Activated CD8-positive, alpha-beta memory T cell treated with anti-CD3 and anti-CD28 coated beads for 48 hours (primary cell): ENCODE results near the gene CERS2.

Experiments used
- DNase-seq, 3 experiments: peaks; one replicate each; pipeline ENCODE4 v3.0.0-alpha.2; 2020; ENCODE audit warnings: low read depth in 2 of 3, low spot score in 2 of 3

Gene CERS2

GRCh38 chr1:150997949-150998348 is 23.3 kb upstream of the CERS2 start:
- DNase-seq: no peak

GRCh38 chr1:150997126-150997872 is 22.7 kb upstream of the CERS2 start:
- DNase-seq: no peak

DNA sequence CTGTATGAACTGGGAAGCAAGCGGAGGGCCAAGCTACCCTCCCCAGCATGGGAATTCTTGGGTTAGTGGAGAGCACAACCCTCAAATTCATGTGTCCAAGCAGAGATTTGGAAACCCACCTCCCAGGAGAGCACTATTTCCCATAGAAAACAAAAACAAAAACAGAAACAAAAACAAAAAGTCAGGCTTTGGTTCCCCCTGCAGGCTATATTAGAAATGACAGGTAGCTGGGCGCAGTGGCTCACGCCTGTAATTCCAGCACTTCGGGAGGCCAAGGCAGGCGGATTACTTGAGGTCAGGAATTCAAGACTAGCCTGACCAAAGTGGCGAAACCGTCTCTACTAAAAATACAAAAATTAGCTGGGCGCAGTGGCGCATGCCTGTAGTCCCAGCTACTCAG is 21.3 kb upstream of the CERS2 start:
- DNase-seq: no peak

GRCh38 chr1:150995460-150995859 is 20.8 kb upstream of the CERS2 start:
- no peak for DNase-seq

GRCh38 chr1:150994248-150994647 is 19.6 kb upstream of the CERS2 start:
- no peak for DNase-seq

- no peak for DNase-seq
These were observed 18.0 kb upstream of the CERS2 start for GRCh38 chr1:150992626-150993025.

GRCh38 chr1:150987924-150988323 is 13.3 kb upstream of the CERS2 start:
- no peak for DNase-seq

DNA sequence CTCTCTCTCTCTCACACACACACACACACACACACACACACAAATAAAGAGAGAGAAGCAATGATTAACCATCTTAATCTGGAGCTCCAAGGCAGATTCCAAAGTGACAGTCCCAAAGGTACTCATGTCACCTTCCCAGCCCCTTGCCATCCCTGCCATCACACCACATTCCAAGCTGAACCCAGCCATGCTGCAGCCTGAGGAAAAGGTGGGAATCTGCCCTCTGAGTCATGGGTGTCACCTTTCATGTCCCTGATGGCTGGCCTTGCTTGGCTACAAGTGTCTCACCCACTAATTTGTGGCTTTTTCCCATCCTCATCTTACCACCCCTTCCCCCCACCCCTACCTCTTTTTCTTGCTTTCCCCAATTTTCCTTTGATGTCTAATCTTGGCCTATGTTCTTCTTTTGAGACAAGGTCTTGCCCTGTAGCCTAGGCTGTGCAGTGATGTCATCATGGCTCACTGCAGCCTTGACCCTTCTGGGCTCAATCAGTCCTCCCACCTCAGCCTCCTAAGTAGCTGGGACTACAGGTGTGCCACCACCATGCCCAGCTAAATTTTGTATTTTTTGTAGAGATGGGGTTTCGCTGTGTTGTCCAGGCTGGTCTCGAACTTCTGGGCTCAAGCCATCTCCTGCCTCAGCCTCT is 10.7 kb upstream of the CERS2 start:
- DNase-seq: no peak

- no peak for DNase-seq
These were observed 7.4 kb upstream of the CERS2 start, which contains the start of gene ANXA9 for GRCh38 chr1:150981805-150982712. Gene ANXA9, plus strand, starts transcription at chr1:150982292. Its CDS starts 814 bp downstream, at chr1:150983106.

- no peak for DNase-seq
These were observed 6.7 kb upstream of the CERS2 start for GRCh38 chr1:150981177-150981804.

DNA sequence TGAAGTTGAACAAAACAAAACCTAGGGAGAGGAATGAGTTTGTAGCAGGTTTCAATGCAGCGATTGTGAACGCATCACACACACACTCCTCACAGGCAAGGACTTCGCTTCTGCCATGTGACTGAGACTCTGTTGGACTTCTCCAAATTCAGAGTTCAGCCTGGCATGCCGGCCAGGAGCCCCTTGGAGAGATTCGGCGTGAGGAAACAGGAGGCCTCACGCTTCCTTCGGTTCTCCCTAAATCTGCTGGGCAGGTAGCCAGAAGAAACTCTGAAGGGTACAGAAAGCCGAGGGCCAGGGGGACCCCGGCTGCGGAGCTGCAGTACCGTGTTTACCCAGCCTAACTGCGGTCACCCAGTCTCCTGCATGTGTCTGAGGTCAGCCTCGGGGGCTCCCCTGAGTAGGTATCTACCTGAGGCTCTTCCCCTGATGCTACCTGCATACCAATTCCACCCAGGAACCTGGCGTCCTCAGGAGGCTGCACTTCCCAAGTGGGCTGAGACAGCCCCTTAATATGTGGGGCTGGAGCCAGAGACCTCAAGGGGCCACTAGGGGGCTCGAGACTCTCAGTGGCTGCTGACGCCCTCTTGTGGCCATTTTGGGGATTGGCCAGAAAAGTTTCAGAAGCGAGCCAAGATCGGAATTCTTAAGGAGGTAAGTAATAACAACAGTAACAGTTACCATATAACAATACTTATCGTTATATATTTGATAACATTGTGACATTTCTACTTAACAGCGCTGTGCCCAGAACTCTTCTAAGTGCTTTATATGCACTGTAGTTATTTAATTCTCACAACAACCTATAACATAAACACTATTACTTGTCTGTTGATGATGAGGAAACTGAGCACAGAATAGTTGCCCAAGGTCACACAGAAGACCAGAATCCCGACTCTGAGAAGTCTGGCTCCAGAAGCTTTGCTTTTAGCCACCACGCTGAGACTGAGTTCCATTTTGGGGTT is 4.7 kb upstream of the CERS2 start:
- DNase-seq: peak; percentile 57 to 85 (median 82)

- peak; percentile 40 to 57 (median 40) for DNase-seq
These were observed 2.5 kb upstream of the CERS2 start for GRCh38 chr1:150976879-150977694.

GRCh38 chr1:150976401-150976821 is 1.8 kb upstream of the CERS2 start:
- no peak for DNase-seq

DNA sequence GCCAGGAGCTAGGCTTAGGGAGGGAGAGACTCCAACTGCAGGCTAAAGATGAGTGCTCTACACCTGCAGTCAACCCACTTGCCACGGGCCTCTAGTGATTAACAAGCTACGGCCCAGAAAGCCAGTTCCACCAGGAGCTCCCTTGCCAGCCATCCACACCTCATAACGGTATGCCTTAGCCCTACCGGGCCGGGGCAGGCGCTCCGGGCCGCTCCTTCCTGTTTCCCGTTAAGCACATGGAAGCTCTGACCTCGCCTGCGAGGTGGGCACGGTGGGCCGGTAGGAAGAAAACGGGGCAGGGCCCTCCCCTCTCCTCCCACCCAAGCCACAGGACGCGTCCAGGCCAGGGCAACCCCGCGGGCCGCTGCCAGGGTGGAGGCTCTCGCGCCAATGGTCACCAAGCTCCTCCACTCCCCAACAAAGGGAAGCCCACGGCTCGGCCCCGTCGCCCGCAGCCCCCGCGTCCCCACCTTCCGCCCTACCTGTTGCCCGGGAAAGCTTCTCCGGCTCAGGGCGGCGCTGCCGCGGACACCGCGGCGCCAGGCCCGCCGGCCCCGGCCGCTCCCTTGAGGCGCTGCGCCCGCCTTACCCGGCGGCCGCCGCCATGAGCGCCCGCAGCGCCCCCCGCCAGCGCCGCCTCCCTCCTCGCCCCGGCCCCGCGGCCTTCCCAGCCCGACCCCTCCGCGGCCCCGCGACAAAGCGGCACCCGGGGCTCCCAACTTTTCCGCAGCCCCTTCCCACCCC is 627 bp downstream of the CERS2 start:
- peak in 2 of 3 experiments; percentile 22 to 38 for DNase-seq

DNA sequence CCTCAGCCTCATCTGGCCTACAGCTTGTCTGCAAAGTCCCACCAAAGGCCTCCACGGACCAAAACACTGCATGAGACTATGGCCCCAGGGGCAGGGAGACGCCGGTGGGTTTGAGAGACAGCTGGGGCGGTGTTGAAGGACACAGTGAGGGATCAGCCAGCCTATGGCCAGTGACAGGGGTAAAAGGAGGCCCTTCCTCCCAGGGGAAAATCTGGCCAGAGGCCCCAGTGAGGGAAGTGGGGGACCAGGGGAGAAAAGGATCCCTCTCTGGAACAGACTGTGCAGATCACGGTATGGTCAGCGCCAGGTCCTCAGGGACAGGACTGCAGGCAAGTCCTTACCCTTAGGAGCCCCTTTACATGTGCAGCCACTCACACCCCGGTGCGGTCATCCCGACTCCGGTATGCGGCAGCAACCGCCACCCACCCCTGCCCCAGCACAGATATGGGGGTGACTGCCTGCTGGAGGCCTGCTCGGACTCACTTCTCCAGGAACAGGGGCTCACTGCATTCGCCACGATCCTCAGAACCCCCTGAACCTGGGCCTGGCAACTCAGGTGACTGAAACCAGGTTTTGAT is 1.3 kb downstream of the CERS2 start:
- peak in 1 of 3 experiments; percentile 23 for DNase-seq

DNA sequence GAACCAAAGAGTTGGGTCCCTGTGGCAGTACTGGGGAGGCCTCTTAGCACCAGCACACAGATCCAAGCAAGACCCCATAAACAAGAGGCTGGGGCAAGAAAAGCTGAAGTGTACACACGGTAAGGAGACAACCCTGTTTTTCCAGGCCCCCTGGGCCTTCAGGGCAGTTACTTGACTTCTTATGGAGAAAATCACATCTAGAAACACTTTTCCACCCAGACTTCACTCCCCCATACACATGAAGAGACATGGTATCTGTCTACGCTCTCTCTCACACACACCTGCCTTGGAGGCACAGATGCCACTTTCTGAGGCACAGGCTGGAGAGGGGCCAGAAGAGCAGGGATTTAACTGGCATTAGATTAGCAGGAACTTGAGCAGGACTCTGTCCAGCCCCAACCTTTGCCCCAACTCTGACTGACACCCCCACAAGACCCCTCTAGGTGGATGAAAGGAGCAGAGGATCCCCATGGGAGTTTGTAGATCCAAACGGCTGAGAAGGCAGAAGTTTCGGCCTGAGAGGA is 2.2 kb downstream of the CERS2 start:
- DNase-seq: no peak

DNA sequence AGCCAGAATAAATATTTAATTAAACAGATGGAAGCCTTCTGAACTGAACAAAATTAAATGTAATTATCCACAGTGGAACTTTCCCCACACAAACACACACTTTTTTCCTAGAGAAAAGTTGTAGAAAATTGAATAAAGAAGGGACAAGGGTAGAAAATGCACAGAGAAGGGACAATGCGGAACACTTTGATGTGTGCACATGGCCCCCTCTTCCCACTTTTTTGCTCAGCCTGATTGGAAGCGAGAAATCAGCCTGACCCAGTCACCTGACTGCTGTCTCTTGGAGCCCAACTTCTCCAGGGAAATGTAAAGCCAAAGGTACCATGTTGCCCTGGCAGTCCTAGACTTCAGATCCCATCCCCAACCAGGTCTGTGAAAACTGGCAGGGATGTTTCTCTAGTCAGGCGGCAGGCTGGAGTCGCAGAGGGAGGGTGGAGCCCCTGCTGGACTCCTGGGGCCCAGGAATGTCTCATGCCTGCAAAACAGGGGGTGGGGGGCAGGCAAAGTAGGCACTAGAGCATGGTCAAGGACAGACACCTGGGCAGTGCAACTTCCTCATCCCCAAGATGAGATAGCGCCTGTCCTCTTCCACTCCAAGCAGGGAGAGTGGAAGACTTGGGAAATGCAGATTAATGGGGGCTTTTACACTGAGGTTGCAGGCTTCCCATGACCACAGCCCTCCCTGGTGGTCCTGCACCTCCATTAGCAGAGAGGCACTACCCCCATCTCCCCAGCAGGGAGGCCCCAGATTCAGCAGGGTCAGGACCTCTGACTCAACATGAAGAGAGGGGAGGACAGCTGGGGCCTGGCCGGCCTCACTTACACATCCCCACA is 2.8 kb downstream of the CERS2 start:
- no peak for DNase-seq
